ENCODE data around the gene DENND4A. TPM values are rescaled to one million over a fixed set of nuclear protein-coding genes. Genes with fewer than 3 reads are reported as not detected.
A peak's percentile ranks its signal among the peaks of the same experiment; 100 is the strongest.

DENND4A gene
- polyA plus RNA-seq, 2 of the 4 experiments (the other 2 are of a cell fraction) = 5.6 to 16.8 TPM

GRCh38 chr15:65610871-65611718 is 181.0 kb downstream of the DENND4A start, which contains the start of gene INTS14 (continued):
- no peak for TF ChIP-seq FOSL2 (IDR thresholded peaks at IDR 0.05)
- no peak; the same call in 1 of the 2 replicates for TF ChIP-seq FOSL2 (CRISPR knock-in tag; IDR thresholded peaks at IDR 0.05)
- TF ChIP-seq, protein P1, sequence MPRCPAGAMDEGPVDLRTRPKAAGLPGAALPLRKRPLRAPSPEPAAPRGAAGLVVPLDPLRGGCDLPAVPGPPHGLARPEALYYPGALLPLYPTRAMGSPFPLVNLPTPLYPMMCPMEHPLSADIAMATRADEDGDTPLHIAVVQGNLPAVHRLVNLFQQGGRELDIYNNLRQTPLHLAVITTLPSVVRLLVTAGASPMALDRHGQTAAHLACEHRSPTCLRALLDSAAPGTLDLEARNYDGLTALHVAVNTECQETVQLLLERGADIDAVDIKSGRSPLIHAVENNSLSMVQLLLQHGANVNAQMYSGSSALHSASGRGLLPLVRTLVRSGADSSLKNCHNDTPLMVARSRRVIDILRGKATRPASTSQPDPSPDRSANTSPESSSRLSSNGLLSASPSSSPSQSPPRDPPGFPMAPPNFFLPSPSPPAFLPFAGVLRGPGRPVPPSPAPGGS (IDR thresholded peaks at IDR 0.05) = peak; percentile 85; the same call in 2 of the 3 replicates
- TF ChIP-seq CHD2 (IDR thresholded peaks at IDR 0.05; ENCODE audit: low read length, partially characterized antibody) = peak; percentile 16
- no peak for TF ChIP-seq KDM1A (IDR thresholded peaks at IDR 0.05; ENCODE audit: low read depth)
- no peak for TF ChIP-seq HEYL (CRISPR knock-in tag; IDR thresholded peaks at IDR 0.05)
- no peak for TF ChIP-seq HOXA7 (CRISPR knock-in tag; IDR thresholded peaks at IDR 0.05)
- peak; percentile 81 for TF ChIP-seq CTCF (IDR thresholded peaks at IDR 0.05)
- 0 out of 2 replicates have a peak, but pooled peaks have one; percentile 37 for TF ChIP-seq TFCP2L1 (CRISPR knock-in tag; IDR thresholded peaks at IDR 0.05)
- no peak for TF ChIP-seq NPAS2 (CRISPR knock-in tag; IDR thresholded peaks at IDR 0.05; ENCODE audit: borderline replicate concordance)
- TF ChIP-seq NFE2L2 (conservative IDR thresholded peaks at IDR 0.05; ENCODE audit: low read length) = no peak
- TF ChIP-seq ZNF302 (CRISPR knock-in tag; IDR thresholded peaks at IDR 0.05) = no peak
- TF ChIP-seq ESRRA (IDR thresholded peaks at IDR 0.05; ENCODE audit: borderline replicate concordance, low read length) = 0 out of 2 replicates have a peak, but pooled peaks have one; percentile 45
- TF ChIP-seq, protein P2, sequence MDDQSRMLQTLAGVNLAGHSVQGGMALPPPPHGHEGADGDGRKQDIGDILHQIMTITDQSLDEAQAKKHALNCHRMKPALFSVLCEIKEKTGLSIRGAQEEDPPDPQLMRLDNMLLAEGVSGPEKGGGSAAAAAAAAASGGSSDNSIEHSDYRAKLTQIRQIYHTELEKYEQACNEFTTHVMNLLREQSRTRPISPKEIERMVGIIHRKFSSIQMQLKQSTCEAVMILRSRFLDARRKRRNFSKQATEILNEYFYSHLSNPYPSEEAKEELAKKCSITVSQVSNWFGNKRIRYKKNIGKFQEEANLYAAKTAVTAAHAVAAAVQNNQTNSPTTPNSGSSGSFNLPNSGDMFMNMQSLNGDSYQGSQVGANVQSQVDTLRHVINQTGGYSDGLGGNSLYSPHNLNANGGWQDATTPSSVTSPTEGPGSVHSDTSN (IDR thresholded peaks at IDR 0.05) = peak; percentile 58; the same call in 1 of the 2 replicates
- TF ChIP-seq, protein P3, sequence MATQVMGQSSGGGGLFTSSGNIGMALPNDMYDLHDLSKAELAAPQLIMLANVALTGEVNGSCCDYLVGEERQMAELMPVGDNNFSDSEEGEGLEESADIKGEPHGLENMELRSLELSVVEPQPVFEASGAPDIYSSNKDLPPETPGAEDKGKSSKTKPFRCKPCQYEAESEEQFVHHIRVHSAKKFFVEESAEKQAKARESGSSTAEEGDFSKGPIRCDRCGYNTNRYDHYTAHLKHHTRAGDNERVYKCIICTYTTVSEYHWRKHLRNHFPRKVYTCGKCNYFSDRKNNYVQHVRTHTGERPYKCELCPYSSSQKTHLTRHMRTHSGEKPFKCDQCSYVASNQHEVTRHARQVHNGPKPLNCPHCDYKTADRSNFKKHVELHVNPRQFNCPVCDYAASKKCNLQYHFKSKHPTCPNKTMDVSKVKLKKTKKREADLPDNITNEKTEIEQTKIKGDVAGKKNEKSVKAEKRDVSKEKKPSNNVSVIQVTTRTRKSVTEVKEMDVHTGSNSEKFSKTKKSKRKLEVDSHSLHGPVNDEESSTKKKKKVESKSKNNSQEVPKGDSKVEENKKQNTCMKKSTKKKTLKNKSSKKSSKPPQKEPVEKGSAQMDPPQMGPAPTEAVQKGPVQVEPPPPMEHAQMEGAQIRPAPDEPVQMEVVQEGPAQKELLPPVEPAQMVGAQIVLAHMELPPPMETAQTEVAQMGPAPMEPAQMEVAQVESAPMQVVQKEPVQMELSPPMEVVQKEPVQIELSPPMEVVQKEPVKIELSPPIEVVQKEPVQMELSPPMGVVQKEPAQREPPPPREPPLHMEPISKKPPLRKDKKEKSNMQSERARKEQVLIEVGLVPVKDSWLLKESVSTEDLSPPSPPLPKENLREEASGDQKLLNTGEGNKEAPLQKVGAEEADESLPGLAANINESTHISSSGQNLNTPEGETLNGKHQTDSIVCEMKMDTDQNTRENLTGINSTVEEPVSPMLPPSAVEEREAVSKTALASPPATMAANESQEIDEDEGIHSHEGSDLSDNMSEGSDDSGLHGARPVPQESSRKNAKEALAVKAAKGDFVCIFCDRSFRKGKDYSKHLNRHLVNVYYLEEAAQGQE (IDR thresholded peaks at IDR 0.05) = 0 out of 2 replicates have a peak, but pooled peaks have one; percentile 45
- no peak for TF ChIP-seq HOXB13 (CRISPR knock-in tag; IDR thresholded peaks at IDR 0.05; ENCODE audit: low read depth)
- no peak for TF ChIP-seq CHD4 (IDR thresholded peaks at IDR 0.05; ENCODE audit: borderline replicate concordance)
- no peak for TF ChIP-seq NR3C1 (IDR thresholded peaks at IDR 0.05)
- no peak for TF ChIP-seq EP300 (IDR thresholded peaks at IDR 0.05)
- no peak for TF ChIP-seq EHF (CRISPR knock-in tag; IDR thresholded peaks at IDR 0.05)
- no peak for TF ChIP-seq BHLHE40 (IDR thresholded peaks at IDR 0.05; ENCODE audit: low read depth, low read length)
- no peak for TF ChIP-seq ZSCAN20 (CRISPR knock-in tag; IDR thresholded peaks at IDR 0.05)
- TF ChIP-seq HDAC2 (IDR thresholded peaks at IDR 0.05) = 0 out of 2 replicates have a peak, but pooled peaks have one; percentile 25

Small RNAs within 50 kb of the gene (small RNA-seq; reads per million reads assigned to genes)
- gene MIR4511 (0 reads per million in 6 experiments), gene SNORD13E (0 reads per million in 6 experiments)

Other genes starting within 250 kb of the DENND4A start
- 81.4 and 82.1 TPM in 2 replicates for gene INTS14, start 181.2 kb downstream of the DENND4A start, polyA plus RNA-seq (2011; rRNA removed)
- gene INTS14, start 181.2 kb downstream of the DENND4A start, polyA plus RNA-seq (2017; fragmentation: RNase III; extraction: RNeasy Plus Mini Kit Qiagen cat#74134 plus additional on column Dnase treatment) = 36.6 to 40.0 TPM (median 38.1 TPM) in 3 replicates
- gene SLC24A1, start 170.4 kb downstream of the DENND4A start, polyA plus RNA-seq (2011; rRNA removed) = 6.8 and 7.0 TPM in 2 replicates
- 5.2 to 6.4 TPM (median 5.9 TPM) in 3 replicates for gene SLC24A1, start 170.4 kb downstream of the DENND4A start, polyA plus RNA-seq (2017; fragmentation: RNase III; extraction: RNeasy Plus Mini Kit Qiagen cat#74134 plus additional on column Dnase treatment)
- 527 and 551 TPM in 2 replicates for gene RAB11A, start 77.2 kb upstream of the DENND4A start, polyA plus RNA-seq (2011; rRNA removed)
- gene RAB11A, start 77.2 kb upstream of the DENND4A start, polyA plus RNA-seq (2017; fragmentation: RNase III; extraction: RNeasy Plus Mini Kit Qiagen cat#74134 plus additional on column Dnase treatment) = 306 to 335 TPM (median 316 TPM) in 3 replicates